HL-60 (cell line): Measurements from ENCODE around the gene PRKAG2.

Experiments used
- DNase-seq, 2 experiments: peaks; one replicate each; pipeline ENCODE4 v3.0.0-alpha.2; 2010 to 2020; ENCODE audit warnings: low read depth in 1 of 2, low spot score in 1 of 2
- H3K27ac ChIP-seq: fragments of 250-450 bp; sonication (Bioruptor Pico); replicated peaks from 2 replicates; pipeline ENCODE4 v1.5.1; 2020; ENCODE audit warnings: mild to moderate bottlenecking, moderate library complexity
- H3K27me3 ChIP-seq: fragments of 250-450 bp; sonication (Bioruptor Pico); 2 replicates; pipeline ENCODE4 v1.5.1; 2021; ENCODE audit warnings: mild to moderate bottlenecking, moderate library complexity; ENCODE audit not compliant: insufficient read depth, poor library complexity, severe bottlenecking
- H3K4me3 ChIP-seq: replicated peaks from 2 replicates; pipeline ENCODE4 v1.5.1; 2011; ENCODE audit warnings: mild to moderate bottlenecking, control low read depth, low read length; ENCODE audit not compliant: insufficient read depth
- GABPA ChIP-seq: IDR thresholded peaks from 2 replicates; pipeline ENCODE4 v1.6.1; 2012; ENCODE audit warnings: low read depth
- POLR2AphosphoS5 ChIP-seq: IDR thresholded peaks from 2 replicates; pipeline ENCODE4 v1.6.1; 2012; ENCODE audit warnings: low read depth
- SPI1 ChIP-seq: IDR thresholded peaks from 2 replicates; pipeline ENCODE4 v1.6.1; 2012; ENCODE audit warnings: low read depth, mild to moderate bottlenecking, borderline replicate concordance
- TF ChIP-seq, protein P1 (sequence below): IDR thresholded peaks from one replicate; pipeline ENCODE4 v1.5.1; 2011; ENCODE audit warnings: low read length, control low read depth, inconsistent platforms; ENCODE audit not compliant: insufficient read depth
- TF ChIP-seq, protein P2 (sequence below): IDR thresholded peaks from 2 replicates; pipeline ENCODE4 v1.6.1; 2012; ENCODE audit warnings: low read depth; ENCODE audit not compliant: insufficient replicate concordance

PRKAG2 gene

GRCh38 chr7:151719897-151720242 lies 157.0 kb downstream of the PRKAG2 start:
- no peak overlapping the region for H3K4me3 ChIP-seq
- H3K27ac ChIP-seq = no peak overlapping the region
- H3K27me3 ChIP-seq = no peaks in the 10 kb centered on the region
- TF ChIP-seq, protein P1, sequence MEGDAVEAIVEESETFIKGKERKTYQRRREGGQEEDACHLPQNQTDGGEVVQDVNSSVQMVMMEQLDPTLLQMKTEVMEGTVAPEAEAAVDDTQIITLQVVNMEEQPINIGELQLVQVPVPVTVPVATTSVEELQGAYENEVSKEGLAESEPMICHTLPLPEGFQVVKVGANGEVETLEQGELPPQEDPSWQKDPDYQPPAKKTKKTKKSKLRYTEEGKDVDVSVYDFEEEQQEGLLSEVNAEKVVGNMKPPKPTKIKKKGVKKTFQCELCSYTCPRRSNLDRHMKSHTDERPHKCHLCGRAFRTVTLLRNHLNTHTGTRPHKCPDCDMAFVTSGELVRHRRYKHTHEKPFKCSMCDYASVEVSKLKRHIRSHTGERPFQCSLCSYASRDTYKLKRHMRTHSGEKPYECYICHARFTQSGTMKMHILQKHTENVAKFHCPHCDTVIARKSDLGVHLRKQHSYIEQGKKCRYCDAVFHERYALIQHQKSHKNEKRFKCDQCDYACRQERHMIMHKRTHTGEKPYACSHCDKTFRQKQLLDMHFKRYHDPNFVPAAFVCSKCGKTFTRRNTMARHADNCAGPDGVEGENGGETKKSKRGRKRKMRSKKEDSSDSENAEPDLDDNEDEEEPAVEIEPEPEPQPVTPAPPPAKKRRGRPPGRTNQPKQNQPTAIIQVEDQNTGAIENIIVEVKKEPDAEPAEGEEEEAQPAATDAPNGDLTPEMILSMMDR = no peak
- no peak for TF ChIP-seq GABPA
- TF ChIP-seq, protein P2, sequence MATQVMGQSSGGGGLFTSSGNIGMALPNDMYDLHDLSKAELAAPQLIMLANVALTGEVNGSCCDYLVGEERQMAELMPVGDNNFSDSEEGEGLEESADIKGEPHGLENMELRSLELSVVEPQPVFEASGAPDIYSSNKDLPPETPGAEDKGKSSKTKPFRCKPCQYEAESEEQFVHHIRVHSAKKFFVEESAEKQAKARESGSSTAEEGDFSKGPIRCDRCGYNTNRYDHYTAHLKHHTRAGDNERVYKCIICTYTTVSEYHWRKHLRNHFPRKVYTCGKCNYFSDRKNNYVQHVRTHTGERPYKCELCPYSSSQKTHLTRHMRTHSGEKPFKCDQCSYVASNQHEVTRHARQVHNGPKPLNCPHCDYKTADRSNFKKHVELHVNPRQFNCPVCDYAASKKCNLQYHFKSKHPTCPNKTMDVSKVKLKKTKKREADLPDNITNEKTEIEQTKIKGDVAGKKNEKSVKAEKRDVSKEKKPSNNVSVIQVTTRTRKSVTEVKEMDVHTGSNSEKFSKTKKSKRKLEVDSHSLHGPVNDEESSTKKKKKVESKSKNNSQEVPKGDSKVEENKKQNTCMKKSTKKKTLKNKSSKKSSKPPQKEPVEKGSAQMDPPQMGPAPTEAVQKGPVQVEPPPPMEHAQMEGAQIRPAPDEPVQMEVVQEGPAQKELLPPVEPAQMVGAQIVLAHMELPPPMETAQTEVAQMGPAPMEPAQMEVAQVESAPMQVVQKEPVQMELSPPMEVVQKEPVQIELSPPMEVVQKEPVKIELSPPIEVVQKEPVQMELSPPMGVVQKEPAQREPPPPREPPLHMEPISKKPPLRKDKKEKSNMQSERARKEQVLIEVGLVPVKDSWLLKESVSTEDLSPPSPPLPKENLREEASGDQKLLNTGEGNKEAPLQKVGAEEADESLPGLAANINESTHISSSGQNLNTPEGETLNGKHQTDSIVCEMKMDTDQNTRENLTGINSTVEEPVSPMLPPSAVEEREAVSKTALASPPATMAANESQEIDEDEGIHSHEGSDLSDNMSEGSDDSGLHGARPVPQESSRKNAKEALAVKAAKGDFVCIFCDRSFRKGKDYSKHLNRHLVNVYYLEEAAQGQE = no peak
- TF ChIP-seq POLR2AphosphoS5 = no peak
- TF ChIP-seq SPI1 = no peak
- DNase-seq = no peak

GRCh38 chr7:151719031-151719896 lies 157.7 kb downstream of the PRKAG2 start:
- H3K27ac ChIP-seq = no peak overlapping the region
- TF ChIP-seq, protein P1 = no peak
- TF ChIP-seq POLR2AphosphoS5 (no peak), SPI1 (no peak), GABPA (no peak)
- TF ChIP-seq, protein P2 = no peak

DNA sequence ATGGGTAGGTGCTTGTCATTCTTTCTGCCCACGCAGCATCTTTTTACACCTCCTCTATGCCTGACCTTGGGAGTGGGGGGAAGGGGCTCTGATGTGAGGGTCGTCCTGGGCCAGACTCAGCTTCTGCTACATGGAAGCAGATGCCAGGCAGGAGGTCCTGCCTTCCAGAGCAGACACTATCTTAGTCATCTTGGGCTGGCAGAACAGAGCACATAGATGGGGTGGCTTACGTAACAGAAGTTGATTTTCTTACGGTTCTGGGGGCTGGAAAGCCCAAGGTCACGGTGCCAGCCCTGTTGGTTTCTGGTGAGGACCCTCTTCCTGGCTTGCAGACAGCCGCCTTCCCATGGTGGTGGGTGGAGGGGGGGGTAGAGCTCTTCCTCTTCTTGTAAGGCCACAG lies 159.0 kb downstream of the PRKAG2 start:
- no peaks in the 10 kb centered on the region for H3K27me3 ChIP-seq
- no peak overlapping the region for H3K27ac ChIP-seq
- no peak overlapping the region for H3K4me3 ChIP-seq
- no peak for TF ChIP-seq GABPA
- TF ChIP-seq, protein P2 = no peak
- TF ChIP-seq, protein P1 = no peak
- no peak for TF ChIP-seq POLR2AphosphoS5
- no peak for TF ChIP-seq SPI1
- DNase-seq = no peak

More at GRCh38 chr7:151719031-151719896, 157.7 kb downstream of the PRKAG2 start:
- Histone ChIP-seq H3K4me3 (no peak overlapping the region), H3K27me3 (no peaks in the 10 kb centered on the region)
- no peak for DNase-seq
